Karpas-422 (cell line): ENCODE results near the gene AFF3. TPM values are rescaled to one million over a fixed set of nuclear protein-coding genes. Genes with fewer than 3 reads are reported as not detected.
A peak's percentile ranks its signal among the peaks of the same experiment; 100 is the strongest.

Experiments used
- DNase-seq: peaks from one replicate; pipeline ENCODE4 v3.0.0-alpha.2; 2015
- H2AFZ ChIP-seq: fragments of 200-600 bp; sonication (generic); 2 replicates; pipeline ENCODE4 v1.6.1; 2014; ENCODE audit warnings: antibody characterized with exemption, low read length, mixed read lengths
- H3K27ac ChIP-seq: fragments of 200-600 bp; sonication (generic); 2 replicates; pipeline ENCODE4 v1.5.1; 2014; ENCODE audit warnings: mild to moderate bottlenecking, low read length, moderate library complexity
- H3K27me3 ChIP-seq: fragments of 200-600 bp; sonication (generic); 2 replicates; pipeline ENCODE4 v1.6.1; 2014; ENCODE audit warnings: low read length, mixed read lengths
- H3K36me3 ChIP-seq: fragments of 200-600 bp; sonication (generic); 2 replicates; pipeline ENCODE4 v1.6.1; 2014; ENCODE audit warnings: low read length, mixed read lengths; ENCODE audit not compliant: insufficient read depth
- H3K4me1 ChIP-seq: fragments of 200-600 bp; sonication (generic); 2 replicates; pipeline ENCODE4 v1.6.1; 2014; ENCODE audit warnings: mild to moderate bottlenecking, low read length, mixed read lengths
- H3K4me2 ChIP-seq: fragments of 200-600 bp; sonication (generic); 2 replicates; pipeline ENCODE4 v1.6.1; 2014; ENCODE audit warnings: low read length, low read depth, mild to moderate bottlenecking; ENCODE audit not compliant: poor library complexity, severe bottlenecking
- H3K4me3 ChIP-seq: fragments of 200-600 bp; sonication (generic); 2 replicates; pipeline ENCODE4 v1.5.1; 2014; ENCODE audit warnings: mild to moderate bottlenecking, antibody characterized with exemption, low read length, mixed read lengths
- H3K79me2 ChIP-seq: fragments of 200-600 bp; sonication (generic); 2 replicates; pipeline ENCODE4 v1.6.1; 2014; ENCODE audit warnings: mild to moderate bottlenecking, low read length, mixed read lengths
- H3K9ac ChIP-seq: fragments of 200-600 bp; sonication (generic); 2 replicates; pipeline ENCODE4 v1.6.0; 2014; ENCODE audit warnings: low read length
- H3K9me2 ChIP-seq: fragments of 200-600 bp; sonication (generic), shearing (Covaris generic); replicated peaks from 2 replicates; pipeline ENCODE4 v1.6.0; 2014; ENCODE audit warnings: mild to moderate bottlenecking, low read length, moderate library complexity; ENCODE audit not compliant: insufficient read depth
- H3K9me3 ChIP-seq: fragments of 300-700, 200-600 bp; sonication (generic); 2 replicates; pipeline ENCODE4 v1.6.1; 2014; ENCODE audit warnings: low read length, mixed read lengths
- H4K20me1 ChIP-seq: fragments of 200-600 bp; sonication (generic); 2 replicates; pipeline ENCODE4 v1.6.1; 2014; ENCODE audit warnings: mild to moderate bottlenecking, antibody characterized with exemption, low read length, low read depth; ENCODE audit not compliant: insufficient read depth
- total RNA-seq: library from RNA; depleted of rRNA; stranded (reverse); fragments of >200 nt; shearing (Covaris generic); gene quantifications from 2 replicates; pipeline ENCODE4 v1.2.3, GENCODE V29; 2014; ENCODE audit warnings: low replicate concordance

The AFF3 gene
- total RNA-seq, 1 experiment from 2014 or later, result 99.7 TPM

DNA sequence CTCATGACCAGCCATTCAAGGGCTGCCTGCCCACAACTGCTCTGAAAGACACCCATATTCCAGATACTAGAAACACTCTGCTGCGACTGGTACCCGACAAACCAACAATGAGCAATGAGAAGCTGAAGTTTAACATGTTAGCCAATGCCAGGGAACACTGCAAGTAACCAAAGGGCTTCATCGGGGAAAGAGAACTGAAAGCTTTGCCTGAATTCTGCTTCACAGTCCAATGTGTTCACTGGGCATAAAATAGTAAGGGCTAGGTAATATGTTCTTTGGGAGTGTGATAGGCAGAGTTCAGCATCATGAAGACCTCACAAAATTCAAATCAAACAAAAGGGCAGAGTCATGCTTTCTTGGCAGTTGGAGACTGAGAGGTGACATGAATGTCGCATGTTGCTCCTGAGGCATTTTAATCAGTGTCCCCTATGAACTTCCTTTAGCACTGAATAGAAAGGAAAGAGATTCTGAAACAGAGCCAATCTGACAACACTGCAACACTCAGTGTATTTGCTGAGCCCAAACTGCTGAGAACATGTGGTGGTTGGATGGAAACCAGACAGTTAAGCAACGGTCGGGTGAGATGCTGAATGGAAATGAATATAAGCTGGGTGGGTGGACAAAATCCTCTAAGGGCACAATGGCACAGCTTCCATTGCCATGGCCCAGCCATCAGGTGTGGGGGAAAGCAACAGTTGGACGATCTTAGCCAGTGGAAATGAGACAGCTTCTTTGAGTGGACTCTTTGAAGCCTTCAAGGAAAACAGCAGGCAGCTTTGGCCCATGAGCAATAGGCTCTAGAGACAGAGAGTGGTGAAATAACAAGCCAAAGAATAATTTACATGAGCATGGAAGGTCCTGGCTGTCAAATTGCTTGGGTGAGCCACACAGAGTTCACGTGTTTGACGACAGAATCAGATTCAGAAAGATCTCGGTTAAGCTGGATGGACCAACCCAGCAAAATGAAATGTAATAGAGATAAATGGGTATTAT lies 277.5 kb downstream of the AFF3 start:
- Histone ChIP-seq H3K4me1 (peaks cover 35% of the 10 kb centered on the region), H3K4me3 (no peak overlapping the region), H2AFZ (no peak overlapping the region), H3K4me2 (no peak overlapping the region), H3K9ac (no peak overlapping the region), H3K79me2 (no peaks in the 10 kb centered on the region), H3K36me3 (no peaks in the 10 kb centered on the region), H3K9me2 (no peaks in the 10 kb centered on the region), H4K20me1 (no peaks in the 10 kb centered on the region), H3K9me3 (no peaks in the 10 kb centered on the region), H3K27ac (no peak overlapping the region), H3K27me3 (no peaks in the 10 kb centered on the region)
- no peak for DNase-seq

DNA sequence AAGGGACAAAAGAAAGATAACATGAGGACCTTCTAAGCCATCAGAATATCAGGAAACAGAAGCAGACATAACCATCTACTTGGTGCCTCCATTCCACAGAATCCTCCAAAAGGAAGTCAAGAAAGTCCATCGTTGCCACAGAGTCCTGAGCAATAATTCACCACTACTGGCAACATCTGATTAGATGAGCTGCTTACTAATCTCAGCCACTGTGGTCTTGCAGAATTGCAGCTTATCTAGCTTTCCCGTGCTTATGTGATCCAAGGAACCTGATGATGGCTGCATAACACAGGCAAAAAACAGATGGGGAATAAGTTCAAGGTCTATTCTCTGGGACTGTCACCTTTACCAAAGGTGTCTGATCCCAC lies 278.5 kb downstream of the AFF3 start:
- H3K79me2 ChIP-seq, result no peaks in the 10 kb centered on the region
- H3K9ac ChIP-seq, result no peak overlapping the region
- H3K9me3 ChIP-seq, result no peaks in the 10 kb centered on the region
- peaks cover 32% of the 10 kb centered on the region for H3K4me1 ChIP-seq
- no peaks in the 10 kb centered on the region for H3K36me3 ChIP-seq
- H2AFZ ChIP-seq, result no peak overlapping the region
- H3K4me3 ChIP-seq, result no peak overlapping the region
- no peak overlapping the region for H3K27ac ChIP-seq
- H3K9me2 ChIP-seq, result no peaks in the 10 kb centered on the region
- no peaks in the 10 kb centered on the region for H3K27me3 ChIP-seq
- H3K4me2 ChIP-seq, result no peak overlapping the region
- no peaks in the 10 kb centered on the region for H4K20me1 ChIP-seq
- DNase-seq, result no peak

DNA sequence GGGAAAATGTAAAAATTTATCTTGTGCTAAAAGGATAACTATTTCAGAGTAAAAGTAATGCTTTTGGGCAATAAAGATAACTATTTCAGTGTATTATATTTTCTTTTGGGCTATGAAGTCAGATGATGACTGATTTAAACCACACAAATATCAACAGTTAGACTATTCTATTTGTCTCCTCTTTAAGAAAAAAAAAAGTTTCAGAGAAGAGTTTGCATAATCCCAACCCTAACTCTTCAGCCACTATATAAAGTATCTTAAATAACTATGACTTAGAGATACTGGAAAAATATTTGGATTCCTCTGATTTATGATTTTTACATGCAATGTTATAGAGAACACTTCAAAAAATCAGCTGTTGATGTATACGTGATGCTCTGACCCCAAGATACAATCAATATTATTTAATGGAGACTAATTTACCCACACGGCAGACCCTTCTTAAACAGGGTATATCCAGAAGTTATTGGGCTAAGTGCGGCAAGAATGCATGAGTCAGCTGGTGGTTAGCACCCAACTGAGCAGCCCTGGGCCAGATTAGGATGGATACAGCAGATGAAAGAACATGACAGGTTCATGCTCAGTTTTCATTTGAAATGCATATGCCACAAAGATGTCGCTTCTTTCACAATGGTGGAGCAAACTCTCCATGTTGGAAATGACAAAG lies 279.0 kb downstream of the AFF3 start:
- no peak overlapping the region for H2AFZ ChIP-seq
- no peak overlapping the region for H3K4me3 ChIP-seq
- H3K9me2 ChIP-seq, result no peaks in the 10 kb centered on the region
- no peak for DNase-seq
- H3K27me3 ChIP-seq, result no peaks in the 10 kb centered on the region
- H3K9ac ChIP-seq, result no peak overlapping the region
- peaks cover 32% of the 10 kb centered on the region for H3K4me1 ChIP-seq
- H4K20me1 ChIP-seq, result no peaks in the 10 kb centered on the region
- peak overlapping the region; percentile 55 for H3K4me2 ChIP-seq
- H3K9me3 ChIP-seq, result no peaks in the 10 kb centered on the region
- H3K27ac ChIP-seq, result peak overlapping the region; percentile 70
- no peaks in the 10 kb centered on the region for H3K36me3 ChIP-seq
- H3K79me2 ChIP-seq, result no peaks in the 10 kb centered on the region

DNA sequence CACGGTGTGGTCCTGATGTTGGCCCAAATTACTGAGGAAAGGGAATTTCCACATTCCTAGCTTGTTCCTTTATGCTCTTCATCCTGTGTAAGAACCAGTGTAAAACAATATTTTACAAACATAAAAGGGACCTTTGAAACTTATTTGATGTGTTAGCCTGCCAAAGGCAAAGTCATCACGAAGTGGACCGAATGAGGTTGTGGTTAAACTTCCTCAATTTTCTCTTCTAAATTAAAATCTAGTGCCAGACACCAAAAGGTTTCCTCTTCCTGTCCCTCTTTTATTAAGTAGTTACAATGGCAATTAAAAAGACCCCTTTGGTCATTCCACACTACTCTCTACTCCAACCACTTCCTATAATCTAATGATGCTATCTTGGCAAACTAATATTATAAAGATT lies 279.8 kb downstream of the AFF3 start:
- peak; percentile 60 for DNase-seq
- peak overlapping the region; percentile 70 for H3K27ac ChIP-seq

DNA sequence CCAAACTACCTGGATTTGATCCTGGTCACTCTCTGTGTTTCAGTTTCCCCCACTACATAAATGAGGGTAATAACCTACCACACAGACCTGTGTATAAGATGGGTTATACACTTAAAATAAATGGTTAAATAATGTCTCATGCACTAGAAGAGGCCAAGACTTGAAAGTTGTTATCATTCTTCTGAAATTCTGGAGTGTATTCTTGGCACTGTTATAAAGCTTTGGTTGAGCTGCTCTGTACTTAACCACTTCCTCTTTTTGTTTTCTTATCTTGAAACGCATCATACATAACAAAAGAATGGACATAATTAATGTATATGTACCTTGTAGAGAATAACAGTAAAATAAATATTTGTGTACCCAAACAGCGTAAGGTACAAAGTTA lies 281.0 kb downstream of the AFF3 start:
- Histone ChIP-seq H2AFZ (no peak overlapping the region), H3K9ac (0 out of 2 replicates have a peak overlapping the region, but pooled peaks have one; percentile 19), H3K27me3 (no peaks in the 10 kb centered on the region), H3K79me2 (no peaks in the 10 kb centered on the region), H3K27ac (peak overlapping the region; percentile 70), H3K9me2 (no peaks in the 10 kb centered on the region), H3K4me1 (peaks cover 32% of the 10 kb centered on the region), H3K4me2 (peak overlapping the region; percentile 55), H4K20me1 (no peaks in the 10 kb centered on the region), H3K36me3 (no peaks in the 10 kb centered on the region), H3K4me3 (no peak overlapping the region), H3K9me3 (no peaks in the 10 kb centered on the region)
- peak; percentile 64 for DNase-seq

More for the DNA sequence above, 279.8 kb downstream of the AFF3 start:
- Histone ChIP-seq H3K4me1 (peaks cover 32% of the 10 kb centered on the region), H3K79me2 (no peaks in the 10 kb centered on the region), H3K4me2 (peak overlapping the region; percentile 55), H3K27me3 (no peaks in the 10 kb centered on the region), H3K9me3 (no peaks in the 10 kb centered on the region), H3K9ac (peak overlapping the region; percentile 24; the same call in 1 of the 2 replicates), H2AFZ (no peak overlapping the region), H3K36me3 (no peaks in the 10 kb centered on the region), H4K20me1 (no peaks in the 10 kb centered on the region), H3K9me2 (no peaks in the 10 kb centered on the region), H3K4me3 (peak overlapping the region; percentile 35; the same call in 1 of the 2 replicates)

DNA sequence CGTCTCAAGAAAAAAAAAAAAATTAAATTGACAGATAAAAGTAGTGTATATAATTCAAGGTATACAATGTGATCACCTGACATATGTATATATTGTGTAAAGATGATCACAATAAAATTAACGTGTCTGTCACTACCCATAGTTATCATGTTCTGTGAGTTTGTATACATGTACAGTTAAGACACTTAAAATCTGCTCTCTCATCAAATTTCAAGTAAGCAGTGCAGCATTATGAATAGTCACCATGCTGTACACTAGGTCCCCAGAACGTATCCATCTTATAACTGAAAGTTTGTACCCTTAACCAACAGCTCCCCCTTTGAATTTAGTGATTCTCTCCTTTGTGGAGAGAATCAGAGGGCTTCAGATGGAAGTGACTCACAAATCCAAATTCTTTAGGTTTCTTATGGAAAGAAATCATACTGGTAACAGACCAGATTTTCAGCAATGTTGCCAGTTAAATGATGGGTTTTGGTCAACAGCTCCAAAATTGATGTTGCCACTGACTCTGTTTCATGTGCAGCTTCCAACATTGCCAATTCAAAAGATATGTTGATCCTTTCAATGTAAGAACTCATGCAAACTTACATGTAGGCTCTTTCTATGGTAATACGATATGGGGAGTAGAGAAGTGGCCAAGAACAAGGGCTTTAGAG lies 281.5 kb downstream of the AFF3 start:
- H3K9me2 ChIP-seq, result no peaks in the 10 kb centered on the region
- DNase-seq, result no peak
- no peak overlapping the region for H2AFZ ChIP-seq
- 0 out of 2 replicates have a peak overlapping the region, but pooled peaks have one; percentile 19 for H3K9ac ChIP-seq
- no peaks in the 10 kb centered on the region for H3K9me3 ChIP-seq
- H3K4me3 ChIP-seq, result no peak overlapping the region
- no peaks in the 10 kb centered on the region for H3K36me3 ChIP-seq
- H3K27me3 ChIP-seq, result no peaks in the 10 kb centered on the region
- peaks cover 32% of the 10 kb centered on the region for H3K4me1 ChIP-seq
- peak overlapping the region; percentile 70 for H3K27ac ChIP-seq
- H4K20me1 ChIP-seq, result no peaks in the 10 kb centered on the region
- H3K4me2 ChIP-seq, result peak overlapping the region; percentile 55
- no peaks in the 10 kb centered on the region for H3K79me2 ChIP-seq

DNA sequence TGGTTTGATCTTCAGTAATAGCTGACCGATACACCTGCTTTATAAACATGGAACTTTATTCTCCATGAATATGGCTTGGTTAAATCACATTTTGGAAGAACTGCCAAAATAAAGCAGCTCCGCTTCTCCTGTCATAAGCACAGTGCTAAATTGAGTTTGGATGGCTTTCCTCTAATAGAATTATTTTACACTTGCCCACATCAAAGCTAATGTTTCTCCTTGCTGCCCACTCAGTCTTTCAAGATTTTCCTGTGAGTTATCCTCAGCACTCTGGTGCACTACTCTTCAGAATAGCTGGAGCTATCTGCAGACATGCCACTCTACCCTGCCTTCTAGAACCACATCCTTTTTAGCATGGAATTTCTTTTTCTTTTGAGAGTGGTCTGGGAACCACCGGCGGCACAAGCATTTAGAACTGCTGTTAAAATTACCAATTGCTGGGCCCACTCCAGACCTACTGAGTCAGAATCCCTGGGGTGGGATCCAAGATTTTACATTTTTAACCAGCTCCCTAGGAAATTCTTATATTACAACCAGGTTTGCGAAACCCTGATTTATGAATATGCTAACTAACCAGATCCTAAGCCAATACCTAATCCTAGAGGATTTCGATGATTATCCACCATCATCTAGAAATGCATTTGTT lies 283.3 kb downstream of the AFF3 start:
- Histone ChIP-seq H3K4me2 (no peak overlapping the region), H4K20me1 (no peaks in the 10 kb centered on the region), H2AFZ (no peak overlapping the region), H3K27me3 (no peaks in the 10 kb centered on the region), H3K9me3 (no peaks in the 10 kb centered on the region), H3K36me3 (no peaks in the 10 kb centered on the region), H3K79me2 (no peaks in the 10 kb centered on the region), H3K4me3 (no peak overlapping the region), H3K4me1 (peaks cover 32% of the 10 kb centered on the region), H3K27ac (no peak overlapping the region), H3K9ac (no peak overlapping the region), H3K9me2 (no peaks in the 10 kb centered on the region)
- DNase-seq, result no peak
